Lower leg skin (tissue), 3 donors: ENCODE measurements around the gene PQBP1.
"Not testable (repeated sequence)": the region's sequence is repeated elsewhere in the genome, so short reads cannot be mapped to it uniquely, and the experiment has no call there.

ENCODE experiments used
- POLR2A ChIP-seq, 2 donors: fragments of 450-650 bp; IDR thresholded peaks; one replicate each; pipeline ENCODE4 v1.6.1; 2016 to 2017; ENCODE audit warnings: antibody characterized with exemption in 2 of 2, mild to moderate bottlenecking in 1 of 2, moderate library complexity in 1 of 2
- TF ChIP-seq, protein P1 (sequence below), 3 donors: fragments of 450-650 bp; IDR thresholded peaks; one replicate each; pipeline ENCODE4 v1.5.1; 2016; ENCODE audit warnings: antibody characterized with exemption in 3 of 3, mild to moderate bottlenecking in 3 of 3, moderate library complexity in 2 of 3

- TF ChIP-seq, protein P1, sequence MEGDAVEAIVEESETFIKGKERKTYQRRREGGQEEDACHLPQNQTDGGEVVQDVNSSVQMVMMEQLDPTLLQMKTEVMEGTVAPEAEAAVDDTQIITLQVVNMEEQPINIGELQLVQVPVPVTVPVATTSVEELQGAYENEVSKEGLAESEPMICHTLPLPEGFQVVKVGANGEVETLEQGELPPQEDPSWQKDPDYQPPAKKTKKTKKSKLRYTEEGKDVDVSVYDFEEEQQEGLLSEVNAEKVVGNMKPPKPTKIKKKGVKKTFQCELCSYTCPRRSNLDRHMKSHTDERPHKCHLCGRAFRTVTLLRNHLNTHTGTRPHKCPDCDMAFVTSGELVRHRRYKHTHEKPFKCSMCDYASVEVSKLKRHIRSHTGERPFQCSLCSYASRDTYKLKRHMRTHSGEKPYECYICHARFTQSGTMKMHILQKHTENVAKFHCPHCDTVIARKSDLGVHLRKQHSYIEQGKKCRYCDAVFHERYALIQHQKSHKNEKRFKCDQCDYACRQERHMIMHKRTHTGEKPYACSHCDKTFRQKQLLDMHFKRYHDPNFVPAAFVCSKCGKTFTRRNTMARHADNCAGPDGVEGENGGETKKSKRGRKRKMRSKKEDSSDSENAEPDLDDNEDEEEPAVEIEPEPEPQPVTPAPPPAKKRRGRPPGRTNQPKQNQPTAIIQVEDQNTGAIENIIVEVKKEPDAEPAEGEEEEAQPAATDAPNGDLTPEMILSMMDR (IDR thresholded peaks at IDR 0.05) = not testable (repeated sequence)
- TF ChIP-seq POLR2A (IDR thresholded peaks at IDR 0.05) = not testable (repeated sequence)
These were observed 44.2 kb upstream of the PQBP1 start for GRCh38 chrX:48853494-48853893.
